Type B pancreatic cell (in vitro differentiated cells): ENCODE measurements around the gene GPR35. TPM values are rescaled to one million over a fixed set of nuclear protein-coding genes. Genes with fewer than 3 reads are reported as not detected.

Experiments used
- DNase-seq: peaks from one replicate; pipeline ENCODE4 v3.0.0; 2021; ENCODE audit warnings: mixed read lengths; ENCODE audit not compliant: unreplicated experiment; ENCODE audit errors: extremely low spot score
- H3K27ac Mint-ChIP-seq: 2 replicates; pipeline ENCODE4 v1.8.0; 2021; ENCODE audit warnings: mild to moderate bottlenecking, mixed read lengths
- H3K27me3 Mint-ChIP-seq: 2 replicates; pipeline ENCODE4 v1.8.0; 2021; ENCODE audit warnings: mixed read lengths
- H3K36me3 Mint-ChIP-seq: 2 replicates; pipeline ENCODE4 v1.8.0; 2021; ENCODE audit warnings: mixed read lengths
- H3K4me1 Mint-ChIP-seq: one replicate; pipeline ENCODE4 v1.8.0; 2021; ENCODE audit warnings: mixed read lengths; ENCODE audit not compliant: unreplicated experiment
- H3K4me3 Mint-ChIP-seq: 2 replicates; pipeline ENCODE4 v1.8.0; 2021; ENCODE audit warnings: mild to moderate bottlenecking, mixed read lengths
- H3K9me3 Mint-ChIP-seq: 2 replicates; pipeline ENCODE4 v1.8.0; 2021; ENCODE audit warnings: mixed read lengths
- total RNA-seq: library from RNA; stranded (reverse); gene quantifications from 2 replicates; pipeline ENCODE4 v1.2.1, GENCODE V29; 2021; ENCODE audit warnings: low replicate concordance
- TF ChIP-seq, protein P1 (sequence below): fragments of 200-600 bp; sonication (generic); conservative IDR thresholded peaks from 2 replicates; pipeline ENCODE4 v1.5.0; 2021; ENCODE audit warnings: antibody characterized with exemption, mild to moderate bottlenecking

The GPR35 gene
- total RNA-seq, 1 donor from 2014 or later = 3.6 TPM

DNA sequence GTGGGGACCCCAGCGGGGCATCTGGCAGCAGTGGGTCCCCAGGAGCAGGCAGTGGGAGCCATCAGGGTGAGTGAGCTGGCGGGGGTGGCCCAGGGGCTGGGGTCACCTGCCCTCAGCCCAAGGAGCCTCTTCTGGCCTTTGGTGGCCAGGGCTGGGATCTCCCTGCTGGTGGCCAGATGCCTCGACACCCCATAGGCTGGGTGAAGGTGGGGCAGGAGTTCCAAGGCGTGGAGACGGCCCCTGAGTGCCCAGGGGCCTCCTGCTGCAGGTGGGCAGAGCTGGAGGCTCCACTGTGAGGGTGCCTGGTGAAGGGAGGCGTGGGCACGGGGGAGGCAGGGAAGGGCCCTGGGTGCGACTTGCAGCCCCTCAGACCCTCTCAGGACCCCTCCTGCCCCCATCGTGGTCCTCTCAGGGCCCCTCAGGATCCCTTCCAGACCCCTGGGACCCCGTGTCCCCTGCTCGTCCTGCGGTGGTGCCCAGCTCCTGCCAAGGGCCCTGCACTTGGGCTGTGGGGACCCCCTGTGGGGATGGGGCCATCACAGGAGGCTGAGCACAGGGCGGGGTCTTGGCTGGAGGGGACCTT is 5.0 kb upstream of the GPR35 start:
- Mint-ChIP-seq H3K4me3 (no peak overlapping the region), H3K27me3 (no peaks in the 10 kb centered on the region), H3K9me3 (no peaks in the 10 kb centered on the region), H3K4me1 (peaks cover 4% of the 10 kb centered on the region), H3K27ac (no peak overlapping the region), H3K36me3 (peaks cover 8% of the 10 kb centered on the region)
- DNase-seq = no peak
- TF ChIP-seq, protein P1, sequence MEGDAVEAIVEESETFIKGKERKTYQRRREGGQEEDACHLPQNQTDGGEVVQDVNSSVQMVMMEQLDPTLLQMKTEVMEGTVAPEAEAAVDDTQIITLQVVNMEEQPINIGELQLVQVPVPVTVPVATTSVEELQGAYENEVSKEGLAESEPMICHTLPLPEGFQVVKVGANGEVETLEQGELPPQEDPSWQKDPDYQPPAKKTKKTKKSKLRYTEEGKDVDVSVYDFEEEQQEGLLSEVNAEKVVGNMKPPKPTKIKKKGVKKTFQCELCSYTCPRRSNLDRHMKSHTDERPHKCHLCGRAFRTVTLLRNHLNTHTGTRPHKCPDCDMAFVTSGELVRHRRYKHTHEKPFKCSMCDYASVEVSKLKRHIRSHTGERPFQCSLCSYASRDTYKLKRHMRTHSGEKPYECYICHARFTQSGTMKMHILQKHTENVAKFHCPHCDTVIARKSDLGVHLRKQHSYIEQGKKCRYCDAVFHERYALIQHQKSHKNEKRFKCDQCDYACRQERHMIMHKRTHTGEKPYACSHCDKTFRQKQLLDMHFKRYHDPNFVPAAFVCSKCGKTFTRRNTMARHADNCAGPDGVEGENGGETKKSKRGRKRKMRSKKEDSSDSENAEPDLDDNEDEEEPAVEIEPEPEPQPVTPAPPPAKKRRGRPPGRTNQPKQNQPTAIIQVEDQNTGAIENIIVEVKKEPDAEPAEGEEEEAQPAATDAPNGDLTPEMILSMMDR = no peak

DNA sequence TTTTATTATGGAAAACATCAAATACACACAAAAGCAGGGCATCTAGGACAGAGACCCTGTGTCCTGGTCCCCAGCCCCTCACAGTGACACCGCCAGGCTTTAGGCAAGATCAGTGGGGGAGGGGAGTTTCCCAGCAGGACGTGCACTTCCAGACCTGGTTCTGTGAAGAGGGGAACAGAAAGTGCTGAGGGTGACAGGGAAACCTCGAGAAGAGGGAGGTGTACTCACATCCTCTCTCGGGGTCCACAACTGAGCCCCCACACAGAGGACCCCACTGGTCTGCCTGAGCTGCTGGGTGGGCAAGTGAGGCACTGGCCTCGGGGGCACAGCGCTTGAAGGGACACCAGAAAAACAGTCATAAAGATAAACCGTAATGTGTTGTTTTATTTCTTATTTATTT is 4.4 kb upstream of the GPR35 start:
- H3K27ac Mint-ChIP-seq = no peak overlapping the region
- no peaks in the 10 kb centered on the region for H3K9me3 Mint-ChIP-seq
- H3K27me3 Mint-ChIP-seq = no peaks in the 10 kb centered on the region
- H3K4me3 Mint-ChIP-seq = no peak overlapping the region
- no peak for DNase-seq
- peaks cover 8% of the 10 kb centered on the region for H3K36me3 Mint-ChIP-seq
- H3K4me1 Mint-ChIP-seq = peaks cover 4% of the 10 kb centered on the region
- TF ChIP-seq, protein P1 = no peak

DNA sequence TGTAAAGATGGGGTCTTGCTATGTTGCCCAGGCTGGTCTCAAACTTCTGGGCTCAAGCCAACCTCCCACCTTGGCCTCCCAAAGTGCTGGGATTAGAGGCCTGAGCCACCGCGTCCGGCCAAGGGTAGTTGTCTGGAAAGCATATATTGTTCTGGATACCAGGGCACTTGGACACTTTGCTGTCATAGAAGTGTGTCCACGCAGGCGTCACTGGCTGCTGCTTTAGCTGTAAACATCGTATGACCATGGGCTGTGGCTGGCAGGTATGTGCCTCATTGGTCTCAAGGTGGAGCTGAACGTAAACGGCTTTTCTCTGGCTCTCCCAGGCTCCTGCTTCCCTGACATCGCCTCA is 3.2 kb upstream of the GPR35 start:
- H3K27me3 Mint-ChIP-seq = no peaks in the 10 kb centered on the region
- no peaks in the 10 kb centered on the region for H3K9me3 Mint-ChIP-seq
- DNase-seq = no peak
- H3K27ac Mint-ChIP-seq = no peak overlapping the region
- TF ChIP-seq, protein P1 = no peak
- peaks cover 8% of the 10 kb centered on the region for H3K36me3 Mint-ChIP-seq
- no peak overlapping the region for H3K4me3 Mint-ChIP-seq
- peaks cover 4% of the 10 kb centered on the region for H3K4me1 Mint-ChIP-seq

DNA sequence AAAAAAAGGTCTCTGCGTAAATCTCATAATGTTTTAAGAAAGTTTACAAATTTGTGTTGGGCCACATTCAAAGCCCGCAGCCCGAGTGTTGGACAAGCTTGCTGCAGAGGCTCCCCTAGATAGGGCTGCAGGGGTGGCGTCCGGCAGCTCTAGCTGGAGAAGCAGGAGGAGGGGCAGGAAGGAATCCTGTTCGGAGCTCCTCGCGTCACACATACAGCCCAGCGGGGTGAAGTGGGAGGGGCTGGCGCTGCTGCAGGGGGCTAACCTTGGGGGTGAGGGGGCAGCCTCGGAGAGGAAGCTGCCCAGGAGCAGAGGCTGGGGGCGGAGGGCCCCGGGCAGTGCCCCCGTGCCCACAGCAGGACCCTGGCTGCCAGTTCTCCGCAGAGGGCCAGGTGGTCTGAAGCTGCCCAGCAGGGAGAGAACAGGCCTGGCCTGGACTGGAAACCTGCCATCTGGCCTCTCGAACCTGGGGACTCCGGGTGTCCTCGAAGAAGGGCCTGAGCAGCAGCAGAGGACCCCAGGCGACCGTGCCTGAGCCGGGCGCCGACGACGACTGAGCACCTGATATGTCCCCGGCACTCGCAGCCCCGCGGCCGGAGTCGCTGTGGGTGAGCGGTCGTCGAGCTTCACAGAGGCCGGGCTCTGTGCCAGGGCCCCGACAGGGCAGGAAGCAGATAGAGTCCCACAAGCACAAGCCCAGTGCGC is 2.6 kb upstream of the GPR35 start:
- Mint-ChIP-seq H3K4me1 (peaks cover 4% of the 10 kb centered on the region), H3K9me3 (no peaks in the 10 kb centered on the region), H3K27me3 (no peaks in the 10 kb centered on the region), H3K4me3 (no peak overlapping the region), H3K36me3 (peaks cover 7% of the 10 kb centered on the region), H3K27ac (no peak overlapping the region)
- no peak for DNase-seq
- TF ChIP-seq, protein P1 = no peak

DNA sequence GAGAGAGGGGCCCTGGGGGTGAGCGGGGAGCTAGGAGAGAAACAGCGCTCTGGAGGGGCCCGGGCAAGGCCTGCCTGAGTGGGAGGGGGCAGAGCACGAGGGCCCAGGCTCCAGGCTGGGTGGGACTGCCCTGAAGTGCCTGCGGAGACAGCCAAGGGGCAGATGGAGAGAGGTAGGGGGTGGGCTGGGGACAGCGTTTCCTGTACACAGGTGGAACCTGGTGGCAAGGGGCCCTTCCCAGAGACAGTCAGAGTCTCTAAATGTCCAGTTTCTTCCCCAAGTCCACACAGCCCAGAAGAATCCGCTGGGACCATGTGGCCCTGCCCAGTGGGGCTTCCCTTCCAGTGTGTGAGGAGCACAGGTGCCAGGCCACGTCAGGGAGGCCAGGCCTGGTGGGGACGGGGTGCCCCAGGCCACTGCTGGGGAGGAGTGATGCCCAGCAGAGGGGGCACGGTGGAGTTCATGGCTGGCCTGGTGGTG is 1.7 kb upstream of the GPR35 start:
- Mint-ChIP-seq H3K27ac (no peak overlapping the region), H3K4me3 (no peak overlapping the region), H3K36me3 (peaks cover 2% of the 10 kb centered on the region), H3K27me3 (no peaks in the 10 kb centered on the region), H3K9me3 (no peaks in the 10 kb centered on the region), H3K4me1 (peaks cover 4% of the 10 kb centered on the region)
- DNase-seq = no peak
- TF ChIP-seq, protein P1 = no peak
